Measurements from ENCODE around the gene ACP2. TPM values are rescaled to one million over a fixed set of nuclear protein-coding genes. Genes with fewer than 3 reads are reported as not detected.

ACP2 gene
- total RNA-seq, 1 donor from 2014 or later = 24.3 TPM

- H3K4me3 Mint-ChIP-seq = no peak overlapping the region
- H3K36me3 Mint-ChIP-seq = peaks cover 37% of the 10 kb centered on the region
Measured at GRCh38 chr11:47280099-47280498, 31.5 kb upstream of the ACP2 start.

GRCh38 chr11:47278769-47279168, 30.2 kb upstream of the ACP2 start:
- no peak for TF ChIP-seq EZH2 (IDR thresholded peaks at IDR 0.05)
- H3K4me3 Mint-ChIP-seq = no peak overlapping the region

More at GRCh38 chr11:47280099-47280498, 31.5 kb upstream of the ACP2 start:
- no peak overlapping the region for H3K27ac Mint-ChIP-seq
- Histone ChIP-seq H3K9ac (no peak overlapping the region), H2AFZ (replicated peaks) (no peak overlapping the region), H3F3A (ENCODE audit: low read depth) (no peaks in the 10 kb centered on the region), H3K27ac (no peak overlapping the region), H3K27me3 (no peaks in the 10 kb centered on the region), H3K4me3 (no peak overlapping the region), H3K4me1 (no peaks in the 10 kb centered on the region), H3K79me2 (ENCODE audit: low read depth) (no peaks in the 10 kb centered on the region), H3K9me3 (ENCODE audit: low read depth) (no peaks in the 10 kb centered on the region), H4K20me1 (ENCODE audit: low read depth) (no peaks in the 10 kb centered on the region), H3K36me3 (no peaks in the 10 kb centered on the region), H3K4me2 (no peak overlapping the region)
- no peaks in the 10 kb centered on the region for H3K9me3 Mint-ChIP-seq
- no peaks in the 10 kb centered on the region for H3K4me1 Mint-ChIP-seq
- peaks cover 2% of the 10 kb centered on the region for H3K27me3 Mint-ChIP-seq (ENCODE audit: insufficient read depth, low read depth)
- no peak for DNase-seq (ENCODE audit: low spot score)
- TF ChIP-seq CTCF (IDR thresholded peaks at IDR 0.05) (no peak), EZH2 (IDR thresholded peaks at IDR 0.05) (no peak), EZH2phosphoT487 (IDR thresholded peaks at IDR 0.05) (no peak)

GRCh38 chr11:47278058-47278457, 29.4 kb upstream of the ACP2 start:
- H2AFZ ChIP-seq (replicated peaks) = no peak overlapping the region
- H3K27me3 ChIP-seq = no peaks in the 10 kb centered on the region
- no peaks in the 10 kb centered on the region for H3K4me1 Mint-ChIP-seq
- no peaks in the 10 kb centered on the region for H3F3A ChIP-seq (ENCODE audit: low read depth)
- DNase-seq (ENCODE audit: low spot score) = no peak
- H3K27ac Mint-ChIP-seq = no peak overlapping the region
- H3K9ac ChIP-seq = no peak overlapping the region
- H3K4me2 ChIP-seq = no peak overlapping the region
- no peaks in the 10 kb centered on the region for H3K4me1 ChIP-seq
- peaks cover 8% of the 10 kb centered on the region for H3K79me2 ChIP-seq (ENCODE audit: low read depth)
- H3K9me3 ChIP-seq (ENCODE audit: low read depth) = no peaks in the 10 kb centered on the region
- H3K4me3 ChIP-seq = no peak overlapping the region
- H3K36me3 Mint-ChIP-seq = peaks cover 33% of the 10 kb centered on the region
- peaks cover 2% of the 10 kb centered on the region for H3K27me3 Mint-ChIP-seq (ENCODE audit: insufficient read depth, low read depth)
- H3K4me3 Mint-ChIP-seq = no peak overlapping the region
- H3K27ac ChIP-seq = no peak overlapping the region
- H3K36me3 ChIP-seq = no peaks in the 10 kb centered on the region
- H3K9me3 Mint-ChIP-seq = no peaks in the 10 kb centered on the region
- TF ChIP-seq EZH2 (IDR thresholded peaks at IDR 0.05) (no peak), EZH2phosphoT487 (IDR thresholded peaks at IDR 0.05) (no peak), CTCF (IDR thresholded peaks at IDR 0.05) (no peak)
- H4K20me1 ChIP-seq (ENCODE audit: low read depth) = peaks cover 4% of the 10 kb centered on the region

More at GRCh38 chr11:47278769-47279168, 30.2 kb upstream of the ACP2 start:
- Histone ChIP-seq H3F3A (ENCODE audit: low read depth) (no peaks in the 10 kb centered on the region), H3K4me2 (no peak overlapping the region), H3K4me3 (no peak overlapping the region), H3K36me3 (no peaks in the 10 kb centered on the region), H3K9ac (no peak overlapping the region), H3K79me2 (ENCODE audit: low read depth) (peaks cover 2% of the 10 kb centered on the region), H3K9me3 (ENCODE audit: low read depth) (no peaks in the 10 kb centered on the region), H2AFZ (replicated peaks) (no peak overlapping the region), H3K27me3 (no peaks in the 10 kb centered on the region), H3K27ac (no peak overlapping the region), H4K20me1 (ENCODE audit: low read depth) (no peaks in the 10 kb centered on the region), H3K4me1 (no peaks in the 10 kb centered on the region)
- no peak for DNase-seq (ENCODE audit: low spot score)
- peaks cover 33% of the 10 kb centered on the region for H3K36me3 Mint-ChIP-seq
- H3K4me1 Mint-ChIP-seq = no peaks in the 10 kb centered on the region
- no peaks in the 10 kb centered on the region for H3K9me3 Mint-ChIP-seq
- no peak overlapping the region for H3K27ac Mint-ChIP-seq
- H3K27me3 Mint-ChIP-seq (ENCODE audit: insufficient read depth, low read depth) = peaks cover 2% of the 10 kb centered on the region

- Histone ChIP-seq H3K9me3 (ENCODE audit: low read depth) (no peaks in the 10 kb centered on the region), H3K4me2 (no peak overlapping the region), H3K36me3 (no peaks in the 10 kb centered on the region), H2AFZ (replicated peaks) (no peak overlapping the region), H3K79me2 (ENCODE audit: low read depth) (peaks cover 18% of the 10 kb centered on the region), H3K27me3 (no peaks in the 10 kb centered on the region), H3K4me3 (no peak overlapping the region), H3K27ac (no peak overlapping the region), H3K4me1 (no peaks in the 10 kb centered on the region), H3K9ac (no peak overlapping the region), H3F3A (ENCODE audit: low read depth) (peaks cover 3% of the 10 kb centered on the region), H4K20me1 (ENCODE audit: low read depth) (peaks cover 15% of the 10 kb centered on the region)
- H3K4me3 Mint-ChIP-seq = no peak overlapping the region
- H3K27ac Mint-ChIP-seq = no peak overlapping the region
- peaks cover 8% of the 10 kb centered on the region for H3K4me1 Mint-ChIP-seq
- DNase-seq (ENCODE audit: low spot score) = no peak
- H3K36me3 Mint-ChIP-seq = peaks cover 29% of the 10 kb centered on the region
- H3K9me3 Mint-ChIP-seq = no peaks in the 10 kb centered on the region
- TF ChIP-seq EZH2phosphoT487 (IDR thresholded peaks at IDR 0.05) = no peak
- TF ChIP-seq CTCF (IDR thresholded peaks at IDR 0.05) = no peak
- no peak for TF ChIP-seq EZH2 (IDR thresholded peaks at IDR 0.05)
- H3K27me3 Mint-ChIP-seq (ENCODE audit: insufficient read depth, low read depth) = peaks cover 2% of the 10 kb centered on the region
Measured at GRCh38 chr11:47276923-47277322, 28.3 kb upstream of the ACP2 start.
